Medulla oblongata (tissue), 1 donor: ENCODE measurements around the gene TFDP2.
"Not testable (repeated sequence)": the region's sequence is repeated elsewhere in the genome, so short reads cannot be mapped to it uniquely, and the experiment has no call there.

Experiments used
- DNase-seq: peaks from one replicate; pipeline ENCODE4 v3.0.0-alpha.2; 2015; ENCODE audit errors: extremely low spot score

Gene TFDP2

DNA sequence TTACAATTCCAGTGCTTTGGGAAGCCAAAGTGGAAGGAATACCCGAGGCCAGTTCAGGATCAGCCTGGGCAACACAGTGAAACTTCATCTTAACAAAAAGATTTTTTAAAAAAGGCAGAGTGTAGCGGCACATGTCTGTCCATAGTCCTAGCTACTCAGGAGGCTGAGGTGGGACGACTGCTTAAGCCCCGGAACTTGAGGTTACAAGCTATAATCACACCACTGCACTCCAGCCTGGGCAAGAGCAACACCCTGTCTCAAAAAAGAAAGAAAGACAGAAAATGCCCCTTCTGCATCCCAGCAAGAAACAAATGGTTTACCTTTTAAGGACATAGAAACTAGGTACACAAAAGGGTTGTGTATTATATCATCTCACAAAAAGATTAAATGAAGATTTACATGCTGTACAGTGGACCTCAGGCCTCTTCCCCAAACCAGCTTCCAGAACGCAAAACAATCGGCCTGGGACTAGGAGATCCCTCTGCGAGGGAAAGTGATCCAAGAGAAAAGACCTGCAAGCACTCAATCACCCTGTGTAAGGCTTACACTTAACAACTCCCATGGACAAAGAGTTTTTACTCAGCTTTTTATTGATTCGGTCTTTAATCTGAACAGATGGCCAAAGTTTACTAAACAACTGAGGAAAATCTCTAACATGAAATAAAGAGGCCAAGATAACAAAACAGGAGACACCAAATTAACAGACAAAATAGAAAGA is 21.2 kb downstream of the TFDP2 start:
- DNase-seq = no peak

DNA sequence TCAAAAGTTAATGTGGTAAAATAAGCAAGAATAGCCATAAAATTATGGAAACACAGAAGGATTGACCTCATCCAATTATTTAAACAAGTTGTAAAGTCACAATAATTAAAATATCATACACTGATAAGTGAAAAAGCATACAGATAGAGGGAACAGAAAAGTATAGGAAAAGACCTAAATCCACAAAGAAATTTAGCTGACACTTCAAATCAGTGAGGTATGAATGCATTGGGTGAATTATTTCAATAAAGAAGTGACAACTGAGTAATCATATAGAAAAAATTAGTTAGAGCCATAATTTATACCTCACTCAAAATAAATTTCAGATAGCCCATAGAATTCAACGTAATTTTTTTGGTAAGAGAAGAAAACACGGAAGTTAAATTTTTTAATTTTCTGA is 25.1 kb downstream of the TFDP2 start:
- no peak for DNase-seq

DNA sequence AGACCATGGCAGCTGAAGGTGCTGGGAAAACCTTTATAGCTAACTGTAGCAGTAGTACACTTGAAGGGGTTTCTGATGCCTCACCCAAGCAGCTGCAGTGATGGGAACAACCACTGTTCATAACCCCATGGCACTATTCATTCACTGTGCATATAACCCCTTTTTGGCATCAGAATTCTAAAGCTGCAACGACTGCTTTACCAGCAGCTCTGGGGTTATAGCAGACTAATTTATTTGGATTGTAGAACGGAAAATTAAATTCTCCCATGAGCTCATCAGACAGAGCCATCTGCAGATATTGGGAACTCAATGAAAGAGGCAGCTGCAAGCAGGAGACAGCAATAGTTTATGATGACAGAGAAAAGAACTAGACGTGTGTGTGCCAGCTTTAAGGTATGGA is 28.6 kb downstream of the TFDP2 start:
- DNase-seq = no peak

DNA sequence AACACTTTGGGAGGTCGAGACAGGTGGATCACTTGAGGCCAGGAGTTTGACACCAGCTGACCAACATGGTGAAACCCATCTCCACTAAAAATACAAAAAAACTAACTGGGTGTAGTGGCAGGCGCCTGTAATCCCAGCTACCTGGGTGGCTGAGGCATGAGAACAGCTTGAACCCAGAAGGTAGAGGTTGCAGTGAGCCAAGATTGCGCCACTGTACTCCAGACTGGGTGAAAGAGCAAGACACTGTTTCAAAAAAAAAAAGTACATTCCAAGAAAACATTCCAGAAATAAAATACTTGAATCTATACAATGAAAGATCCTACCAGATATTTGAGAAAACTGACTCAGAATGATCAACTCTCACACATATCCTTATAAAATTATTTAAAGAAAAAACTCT is 30.4 kb downstream of the TFDP2 start:
- DNase-seq = no peak

DNA sequence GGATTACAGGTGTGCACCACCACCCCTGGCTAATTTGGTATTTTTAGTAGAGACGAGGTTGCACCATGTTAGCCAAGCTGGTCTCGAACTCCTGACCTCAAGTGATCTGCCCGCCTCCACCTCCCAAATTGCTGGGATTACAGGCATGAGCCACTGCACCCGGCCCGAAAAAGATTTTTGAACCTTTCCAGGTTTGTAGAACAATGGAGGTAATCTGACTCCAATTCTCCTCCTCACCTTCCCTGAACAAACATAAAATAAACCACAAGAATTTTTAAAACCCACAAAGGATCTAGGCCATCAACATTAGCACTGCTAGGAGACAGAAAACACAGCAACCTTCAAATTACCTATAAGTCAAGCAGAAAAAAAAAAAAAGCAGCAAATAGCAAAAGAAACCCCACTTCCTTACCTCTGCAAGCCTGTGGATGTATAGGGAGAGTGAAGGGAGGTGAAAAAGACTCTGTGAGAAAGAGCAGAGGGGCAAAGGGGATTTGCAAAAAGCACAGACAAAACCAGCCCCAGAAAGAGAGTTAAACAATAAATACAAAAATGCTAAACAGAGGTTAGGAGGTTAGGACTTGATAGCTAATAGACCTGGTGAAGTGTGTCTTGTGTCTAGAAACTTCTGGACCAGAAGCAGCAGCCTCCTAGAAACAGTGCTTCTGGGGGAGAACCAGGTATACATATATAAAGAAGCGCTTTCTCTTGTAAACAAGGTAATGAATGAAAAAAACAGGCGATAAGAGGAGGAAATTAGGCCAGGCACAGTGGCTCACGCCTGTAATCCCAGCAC is 32.1 kb downstream of the TFDP2 start:
- no peak for DNase-seq

DNA sequence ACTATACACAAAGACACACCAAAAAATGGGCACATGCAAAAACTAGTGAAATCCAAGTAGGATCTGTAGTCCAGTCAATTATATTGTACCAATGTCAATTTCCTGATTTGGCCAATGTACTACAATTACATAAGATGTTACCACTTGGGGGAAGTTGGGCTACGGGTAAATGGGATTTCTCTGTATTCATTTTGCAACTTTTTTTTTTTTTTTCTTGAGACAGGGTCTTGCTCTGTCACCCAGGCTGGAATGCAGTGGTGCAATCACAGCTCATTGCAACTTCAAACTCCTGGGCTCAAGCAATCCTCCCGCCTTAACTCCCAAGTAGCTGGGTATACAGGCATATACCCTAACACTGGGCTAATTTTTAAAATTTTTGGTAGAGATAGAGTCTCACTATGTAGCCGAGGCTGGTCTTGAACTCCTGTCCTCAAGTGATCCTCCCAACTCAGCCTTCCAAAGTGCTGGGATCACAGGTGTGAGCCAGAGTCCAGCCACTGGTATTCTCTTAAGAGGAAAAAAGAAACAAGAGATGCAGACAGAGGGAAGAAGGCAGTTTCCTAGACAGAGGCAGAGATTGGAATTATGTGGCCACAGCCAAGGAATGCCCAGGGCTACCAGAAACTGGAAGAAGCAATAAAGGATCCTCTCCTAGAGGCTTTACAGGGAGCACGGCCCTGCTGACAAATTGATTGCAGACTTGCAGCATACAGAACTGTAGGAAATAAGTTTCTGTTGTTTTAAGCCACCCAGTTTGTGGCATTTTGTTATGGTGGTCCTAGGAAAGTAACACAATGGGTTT is 33.3 kb downstream of the TFDP2 start:
- no peak for DNase-seq

DNA sequence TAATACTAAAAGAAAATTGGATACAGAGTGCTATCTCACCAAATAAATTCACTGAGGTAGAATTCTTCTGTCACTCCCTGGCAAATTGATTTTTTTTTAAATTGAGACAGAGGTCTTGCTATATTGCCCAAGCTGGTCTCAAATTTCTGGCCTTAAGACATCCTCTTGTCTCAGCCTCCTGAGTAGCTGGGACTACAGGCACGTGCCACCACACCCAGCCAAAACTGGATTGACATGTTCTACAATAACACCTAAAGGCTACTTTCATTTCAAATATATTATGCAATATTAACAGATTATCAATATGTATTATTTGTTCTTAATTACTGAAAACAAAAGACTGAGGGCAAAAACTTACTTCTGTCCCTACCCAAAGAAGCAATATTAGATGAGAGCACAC is 36.7 kb downstream of the TFDP2 start:
- no peak for DNase-seq

DNA sequence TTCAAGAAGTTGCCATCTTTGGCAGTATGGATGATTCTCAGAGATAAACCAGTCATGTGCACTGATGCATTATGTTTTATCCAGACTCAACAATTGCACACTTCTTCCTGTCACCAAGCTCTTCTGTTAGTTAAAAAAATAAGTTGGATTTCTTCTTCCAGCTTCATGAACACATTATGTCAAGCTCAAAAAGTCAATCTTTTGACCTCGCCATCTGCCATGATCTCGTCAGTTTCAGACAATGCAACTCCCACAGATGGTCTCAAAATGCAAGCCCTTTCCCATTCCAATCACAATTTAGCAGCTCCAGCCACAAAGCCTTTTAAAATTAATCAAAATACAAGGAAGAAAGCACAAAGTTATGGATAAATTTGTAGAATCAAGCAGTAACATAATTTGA is 42.8 kb downstream of the TFDP2 start:
- no peak for DNase-seq

DNA sequence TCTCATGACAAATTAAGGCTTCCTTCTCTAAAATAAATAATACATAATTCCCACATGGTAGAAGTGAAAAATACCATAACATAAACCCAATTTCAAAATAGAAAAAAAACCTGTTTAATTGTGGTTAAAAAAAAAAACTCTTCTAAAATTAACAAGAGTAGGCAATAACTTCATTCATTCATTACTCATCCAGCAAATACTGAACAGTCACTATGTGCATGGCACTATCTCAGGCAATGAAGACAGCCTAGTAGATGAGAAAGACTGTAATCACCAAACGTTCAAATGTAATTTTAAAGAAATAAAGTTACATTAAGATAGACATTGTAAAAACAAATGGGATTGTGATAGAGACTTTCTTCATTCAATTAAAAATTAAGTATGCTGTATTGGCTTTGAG is 43.4 kb downstream of the TFDP2 start:
- DNase-seq = no peak

DNA sequence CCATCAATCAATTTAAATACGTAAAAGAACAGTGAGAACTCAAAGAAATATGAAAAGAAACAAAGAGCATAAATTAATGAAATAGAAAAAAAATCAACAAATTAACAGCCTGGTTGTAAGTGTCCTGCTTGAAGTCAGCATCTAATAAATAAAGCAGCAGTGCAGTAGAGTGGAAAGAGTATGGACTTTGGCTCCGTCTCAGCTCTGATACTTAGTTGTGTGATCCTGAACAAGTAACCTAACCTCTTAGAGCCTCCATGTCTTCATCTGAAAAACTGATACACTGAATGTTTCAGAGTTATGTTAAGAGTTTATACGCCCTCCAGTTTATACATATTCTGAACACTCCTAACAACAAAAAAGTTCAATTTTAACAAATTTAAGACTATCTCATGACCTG is 44.6 kb downstream of the TFDP2 start:
- DNase-seq = no peak

DNA sequence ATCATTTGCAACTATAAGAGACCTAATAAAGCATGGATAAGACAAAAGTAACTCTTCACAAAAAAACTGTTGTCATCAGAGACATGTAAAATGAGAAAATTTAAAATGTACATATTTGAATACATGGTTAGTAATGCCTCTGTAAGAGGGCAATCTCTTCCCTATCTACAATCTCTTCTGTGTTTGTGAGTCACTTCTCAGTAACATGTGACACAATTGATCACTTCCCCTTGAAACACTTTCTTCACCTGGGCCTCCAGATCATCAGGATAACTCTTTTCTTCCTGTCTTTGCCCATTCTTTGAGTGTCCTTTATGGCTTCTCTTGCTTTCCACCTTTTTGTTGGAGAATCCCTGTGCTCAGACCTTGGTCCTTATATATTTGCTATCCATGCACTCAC is 50.4 kb downstream of the TFDP2 start:
- no peak for DNase-seq

DNA sequence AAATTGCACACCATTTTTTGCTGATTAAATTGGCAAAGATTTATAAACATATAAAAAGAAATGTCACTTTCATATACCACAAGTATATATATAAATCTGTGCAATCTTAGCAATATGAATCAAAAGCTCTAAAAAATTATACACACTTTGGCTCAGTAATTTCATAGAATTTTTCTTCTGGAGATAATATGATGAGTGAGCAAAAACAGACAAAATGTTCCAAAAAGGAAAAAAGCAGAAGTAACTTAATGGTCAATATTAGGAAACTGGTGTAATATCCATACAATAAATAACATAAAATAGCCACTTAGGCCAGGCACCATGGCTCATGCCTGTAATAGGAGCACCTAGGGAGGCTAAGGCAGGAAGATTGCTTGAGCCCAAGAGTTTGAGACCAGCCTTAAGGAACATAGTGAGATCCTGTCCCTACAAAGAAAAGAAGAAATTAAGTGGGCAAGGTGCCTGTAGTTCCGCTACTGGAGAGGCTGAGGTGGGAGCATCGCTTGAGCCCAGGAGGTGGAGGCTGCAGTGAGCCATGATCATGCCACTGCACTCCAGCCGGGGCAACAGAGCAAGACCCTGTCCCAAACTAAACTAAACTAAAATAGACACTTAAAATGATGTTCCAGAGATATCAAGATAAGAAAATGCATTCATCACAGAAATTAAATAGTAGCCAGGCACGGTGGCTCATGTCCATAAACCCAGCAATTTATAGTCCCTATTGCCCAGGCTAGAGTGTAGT is 52.1 kb downstream of the TFDP2 start:
- no peak for DNase-seq

DNA sequence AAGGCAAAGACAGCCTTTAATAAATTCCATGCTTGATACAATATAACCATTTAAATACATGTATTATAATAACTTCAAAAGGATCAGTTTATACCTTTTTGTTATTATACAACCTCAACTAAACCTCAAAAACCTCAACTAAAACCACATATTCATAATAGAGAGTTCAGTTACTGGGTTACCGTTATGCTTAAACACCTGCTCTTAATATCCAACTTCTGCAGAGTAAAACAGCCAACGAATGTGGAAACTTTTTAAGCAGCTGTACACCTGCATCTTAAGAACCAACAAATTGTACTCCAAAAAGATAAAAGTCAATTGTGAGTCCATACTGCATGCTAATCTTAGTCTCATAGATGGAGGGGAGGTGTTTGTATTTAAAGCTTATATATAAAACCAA is 53.5 kb downstream of the TFDP2 start:
- DNase-seq = no peak

DNA sequence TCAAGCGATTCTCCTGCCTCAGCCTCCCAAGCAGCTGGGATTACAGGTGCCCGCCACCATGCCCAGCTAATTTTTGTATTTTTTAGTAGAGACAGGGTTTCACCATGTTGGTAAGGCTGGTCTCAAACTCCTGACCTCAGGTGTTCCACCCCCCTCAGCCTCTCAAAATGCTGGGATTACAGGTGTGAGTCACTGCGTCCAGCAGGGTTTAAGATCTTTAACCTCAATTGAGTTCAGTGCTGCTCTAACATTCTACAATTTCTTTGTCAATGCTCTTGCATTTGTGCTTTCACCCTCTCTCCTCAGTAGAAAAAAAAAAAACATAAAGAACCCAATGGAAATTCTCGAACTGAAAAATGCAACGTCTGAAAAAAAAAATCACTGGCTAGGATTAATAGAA is 60.4 kb downstream of the TFDP2 start:
- DNase-seq = not testable (repeated sequence)

DNA sequence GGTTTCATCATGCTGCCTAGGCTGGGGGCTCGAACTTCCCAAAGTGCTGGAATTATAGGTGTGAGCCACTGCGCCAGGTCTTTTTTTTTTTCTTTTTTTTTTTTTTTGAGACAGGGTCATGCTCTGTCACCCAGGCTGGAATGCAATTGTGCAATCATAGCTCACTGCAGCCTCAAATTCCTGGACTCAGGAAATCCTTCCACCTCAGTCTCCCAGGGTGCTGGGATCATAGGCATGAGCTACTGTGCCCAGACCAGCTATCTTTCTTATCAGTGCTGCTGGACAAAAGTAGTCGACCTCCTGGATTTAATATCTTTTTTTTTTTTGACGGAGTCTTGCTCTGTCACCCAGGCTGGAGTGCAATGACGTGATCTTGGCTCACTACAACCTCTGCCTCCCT is 60.8 kb downstream of the TFDP2 start:
- no peak for DNase-seq

DNA sequence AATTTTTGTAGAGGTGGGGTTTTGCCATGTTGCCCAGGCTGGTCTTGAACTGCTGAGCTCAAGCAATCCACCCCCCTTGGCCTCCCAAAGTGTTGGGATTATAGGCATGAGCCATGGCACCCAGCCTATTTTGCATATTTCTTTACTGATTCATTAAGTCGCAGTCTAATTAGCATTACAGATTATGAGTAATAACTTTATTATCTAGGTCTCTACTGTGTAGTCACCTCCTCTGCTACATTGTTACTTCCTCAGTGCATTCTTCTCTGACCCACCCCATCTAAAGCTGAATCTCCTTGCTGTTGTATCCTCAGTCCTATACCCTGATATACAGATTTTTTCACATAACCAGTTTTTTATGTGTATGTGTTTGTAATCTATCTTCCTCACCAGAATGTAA is 61.7 kb downstream of the TFDP2 start:
- DNase-seq = no peak

DNA sequence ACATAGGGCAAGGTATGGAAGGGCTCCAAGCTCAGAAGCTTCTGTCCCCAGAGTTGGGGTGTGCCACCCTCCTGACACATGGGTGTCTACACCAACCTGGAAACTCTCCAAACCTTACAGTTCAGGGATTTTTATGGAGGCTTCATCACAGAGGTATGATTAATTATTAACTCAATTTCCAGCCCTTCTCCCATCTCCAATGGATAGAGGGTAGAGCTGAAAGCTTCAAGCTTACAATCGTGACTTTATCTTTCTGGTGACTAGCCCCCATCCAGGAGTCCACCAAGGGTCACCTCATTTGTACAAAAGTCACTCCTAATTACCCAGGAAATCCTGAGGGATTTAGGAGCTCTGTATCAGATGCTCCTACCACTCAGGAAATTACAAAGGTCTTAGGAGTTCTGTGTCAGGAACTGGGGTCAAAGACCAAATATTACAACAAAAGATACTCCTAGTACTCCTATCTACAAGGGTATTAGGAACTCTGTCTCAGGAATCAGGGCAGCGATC is 62.7 kb downstream of the TFDP2 start:
- DNase-seq = no peak

DNA sequence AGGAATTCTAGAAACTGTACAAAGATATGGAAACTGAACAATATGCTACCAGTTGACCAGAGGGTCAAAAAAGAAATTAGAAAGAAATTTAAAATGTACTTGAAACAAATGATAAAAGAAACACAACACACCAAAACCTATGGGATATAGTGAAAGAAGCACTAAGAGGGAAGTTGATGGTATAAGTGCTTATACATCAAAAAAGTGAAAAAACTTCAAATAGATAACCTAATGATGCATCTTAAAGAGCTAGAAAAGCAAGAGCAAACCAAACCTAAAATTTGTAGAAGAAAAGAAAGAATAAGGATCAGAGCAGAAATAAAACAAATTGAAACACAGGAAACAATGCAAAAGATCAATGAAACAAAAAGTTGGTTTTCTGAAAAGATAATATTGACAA is 68.2 kb downstream of the TFDP2 start:
- no peak for DNase-seq

DNA sequence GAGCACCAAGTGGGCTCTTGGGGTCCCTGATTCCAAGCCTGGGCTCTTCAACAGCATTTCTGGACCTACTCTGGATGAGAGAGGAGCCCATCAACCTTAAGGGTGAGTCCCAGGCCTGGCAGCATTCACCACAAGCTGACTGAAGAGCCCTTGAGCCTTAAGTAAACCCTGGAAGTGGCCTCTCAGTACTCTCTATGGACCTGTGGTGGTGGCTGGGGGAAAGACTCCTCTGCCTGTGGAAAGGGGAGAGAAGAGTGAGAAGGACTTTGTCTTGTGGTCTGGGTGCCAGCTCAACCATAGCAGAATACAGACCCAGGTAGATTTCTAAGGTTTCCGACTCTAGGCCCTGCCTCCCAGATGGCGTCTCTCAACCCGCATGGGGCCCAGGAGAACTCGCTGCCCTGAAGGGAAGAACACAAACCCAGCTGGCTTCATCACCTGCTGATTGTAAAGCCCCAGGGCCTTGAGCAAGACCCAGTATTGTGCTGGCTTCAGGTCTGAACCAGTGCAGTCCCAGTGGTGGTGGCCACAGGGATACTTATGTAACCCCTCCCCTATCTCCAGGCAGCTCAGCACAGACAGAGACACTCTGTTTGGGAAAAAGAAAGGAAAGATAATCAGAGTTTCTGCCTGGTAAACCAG is 71.4 kb downstream of the TFDP2 start:
- no peak for DNase-seq

DNA sequence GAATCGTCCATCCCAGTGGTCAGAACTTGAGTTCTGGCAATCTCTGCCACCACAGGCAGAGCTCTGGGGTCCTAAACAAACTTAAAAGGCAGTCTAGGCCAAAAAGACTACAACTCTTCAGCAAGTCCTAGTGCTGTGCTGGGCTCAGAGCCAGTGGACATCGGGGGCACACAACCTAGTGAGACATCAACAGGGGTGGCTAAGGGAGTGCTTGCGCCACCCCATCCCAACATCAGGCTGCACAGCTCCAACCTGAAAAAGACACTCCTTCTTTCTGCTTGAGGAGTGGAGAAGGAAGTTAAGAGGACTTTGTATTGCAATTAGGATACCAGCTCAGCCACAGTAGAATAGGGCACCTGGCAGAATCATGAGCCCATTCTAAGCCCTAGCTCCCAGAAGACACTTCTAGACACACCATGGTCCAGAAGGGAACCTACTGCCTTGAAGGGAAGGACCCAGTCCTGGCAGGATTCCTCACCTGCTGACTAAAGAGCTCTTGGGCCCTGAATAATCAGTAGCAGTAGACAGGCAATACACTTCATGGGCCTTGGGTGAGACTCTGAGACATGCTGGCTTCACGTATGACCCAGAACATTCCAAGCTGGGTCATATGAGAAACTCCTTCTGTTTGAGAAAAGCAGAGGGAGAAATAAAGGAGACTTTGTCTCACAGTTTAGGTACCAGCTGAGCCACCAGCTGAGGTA is 72.0 kb downstream of the TFDP2 start:
- DNase-seq = no peak

DNA sequence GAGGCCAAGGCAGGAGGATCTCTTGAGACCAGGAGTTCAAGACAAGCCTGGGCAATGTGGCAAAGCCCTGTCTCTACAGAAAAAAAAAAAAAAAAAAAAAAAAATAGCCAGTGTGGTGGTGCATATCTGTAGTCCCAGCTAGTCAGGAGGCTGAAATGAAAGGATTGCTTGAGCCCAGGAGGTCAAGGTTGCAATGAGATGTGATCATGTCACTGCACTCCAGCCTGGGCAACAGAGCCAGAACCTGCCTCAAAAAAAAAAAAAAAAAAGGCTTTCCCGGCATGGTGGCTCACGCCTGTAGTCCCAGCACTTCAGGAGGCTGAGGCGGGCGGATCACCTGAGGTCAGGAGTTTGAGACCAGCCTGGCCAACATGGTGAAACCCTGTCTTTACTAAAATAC is 73.7 kb downstream of the TFDP2 start:
- not testable (repeated sequence) for DNase-seq
